ENCODE measurements around the gene NEMP2.

DNA sequence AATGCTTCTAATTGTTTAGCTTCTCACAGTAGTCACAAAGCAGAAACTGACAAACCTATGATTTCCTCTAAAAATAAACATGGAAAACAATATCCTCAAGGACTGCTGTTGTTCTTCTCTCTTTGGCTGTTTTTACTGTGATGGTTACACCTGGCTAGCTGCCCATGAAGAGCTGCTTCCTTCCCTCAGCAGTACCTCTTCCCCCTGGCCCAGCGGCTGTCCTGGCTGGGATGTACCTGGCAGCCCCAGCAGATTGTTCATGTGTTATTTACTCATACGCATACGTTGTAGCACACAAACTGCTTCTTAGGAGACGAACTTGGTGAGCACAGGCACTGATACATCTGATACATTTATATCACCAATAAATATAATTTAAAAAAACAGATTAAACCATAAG, 27.4 kb downstream of the NEMP2 start:
- TF ChIP-seq, protein P1, sequence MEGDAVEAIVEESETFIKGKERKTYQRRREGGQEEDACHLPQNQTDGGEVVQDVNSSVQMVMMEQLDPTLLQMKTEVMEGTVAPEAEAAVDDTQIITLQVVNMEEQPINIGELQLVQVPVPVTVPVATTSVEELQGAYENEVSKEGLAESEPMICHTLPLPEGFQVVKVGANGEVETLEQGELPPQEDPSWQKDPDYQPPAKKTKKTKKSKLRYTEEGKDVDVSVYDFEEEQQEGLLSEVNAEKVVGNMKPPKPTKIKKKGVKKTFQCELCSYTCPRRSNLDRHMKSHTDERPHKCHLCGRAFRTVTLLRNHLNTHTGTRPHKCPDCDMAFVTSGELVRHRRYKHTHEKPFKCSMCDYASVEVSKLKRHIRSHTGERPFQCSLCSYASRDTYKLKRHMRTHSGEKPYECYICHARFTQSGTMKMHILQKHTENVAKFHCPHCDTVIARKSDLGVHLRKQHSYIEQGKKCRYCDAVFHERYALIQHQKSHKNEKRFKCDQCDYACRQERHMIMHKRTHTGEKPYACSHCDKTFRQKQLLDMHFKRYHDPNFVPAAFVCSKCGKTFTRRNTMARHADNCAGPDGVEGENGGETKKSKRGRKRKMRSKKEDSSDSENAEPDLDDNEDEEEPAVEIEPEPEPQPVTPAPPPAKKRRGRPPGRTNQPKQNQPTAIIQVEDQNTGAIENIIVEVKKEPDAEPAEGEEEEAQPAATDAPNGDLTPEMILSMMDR (IDR thresholded peaks at IDR 0.05; ENCODE audit: poor library complexity, severe bottlenecking), result no peak
- TF ChIP-seq POLR2AphosphoS5 (IDR thresholded peaks at IDR 0.05) (no peak), EP300 (conservative IDR thresholded peaks at IDR 0.05; ENCODE audit: poor library complexity, severe bottlenecking) (no peak), SMC3 (conservative IDR thresholded peaks at IDR 0.05; ENCODE audit: poor library complexity) (no peak), MXI1 (conservative IDR thresholded peaks at IDR 0.05; ENCODE audit: poor library complexity, severe bottlenecking) (no peak)
- TF ChIP-seq, protein P2, sequence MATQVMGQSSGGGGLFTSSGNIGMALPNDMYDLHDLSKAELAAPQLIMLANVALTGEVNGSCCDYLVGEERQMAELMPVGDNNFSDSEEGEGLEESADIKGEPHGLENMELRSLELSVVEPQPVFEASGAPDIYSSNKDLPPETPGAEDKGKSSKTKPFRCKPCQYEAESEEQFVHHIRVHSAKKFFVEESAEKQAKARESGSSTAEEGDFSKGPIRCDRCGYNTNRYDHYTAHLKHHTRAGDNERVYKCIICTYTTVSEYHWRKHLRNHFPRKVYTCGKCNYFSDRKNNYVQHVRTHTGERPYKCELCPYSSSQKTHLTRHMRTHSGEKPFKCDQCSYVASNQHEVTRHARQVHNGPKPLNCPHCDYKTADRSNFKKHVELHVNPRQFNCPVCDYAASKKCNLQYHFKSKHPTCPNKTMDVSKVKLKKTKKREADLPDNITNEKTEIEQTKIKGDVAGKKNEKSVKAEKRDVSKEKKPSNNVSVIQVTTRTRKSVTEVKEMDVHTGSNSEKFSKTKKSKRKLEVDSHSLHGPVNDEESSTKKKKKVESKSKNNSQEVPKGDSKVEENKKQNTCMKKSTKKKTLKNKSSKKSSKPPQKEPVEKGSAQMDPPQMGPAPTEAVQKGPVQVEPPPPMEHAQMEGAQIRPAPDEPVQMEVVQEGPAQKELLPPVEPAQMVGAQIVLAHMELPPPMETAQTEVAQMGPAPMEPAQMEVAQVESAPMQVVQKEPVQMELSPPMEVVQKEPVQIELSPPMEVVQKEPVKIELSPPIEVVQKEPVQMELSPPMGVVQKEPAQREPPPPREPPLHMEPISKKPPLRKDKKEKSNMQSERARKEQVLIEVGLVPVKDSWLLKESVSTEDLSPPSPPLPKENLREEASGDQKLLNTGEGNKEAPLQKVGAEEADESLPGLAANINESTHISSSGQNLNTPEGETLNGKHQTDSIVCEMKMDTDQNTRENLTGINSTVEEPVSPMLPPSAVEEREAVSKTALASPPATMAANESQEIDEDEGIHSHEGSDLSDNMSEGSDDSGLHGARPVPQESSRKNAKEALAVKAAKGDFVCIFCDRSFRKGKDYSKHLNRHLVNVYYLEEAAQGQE (IDR thresholded peaks at IDR 0.05; ENCODE audit: borderline replicate concordance), result no peak
